HEK293T (cell line): ENCODE results near the gene RNF135.
"Not testable (repeated sequence)": the region's sequence is repeated elsewhere in the genome, so short reads cannot be mapped to it uniquely, and the experiment has no call there.

Source experiments
- BHLHE40 ChIP-seq: fragments of 450-650 bp; IDR thresholded peaks from 2 replicates; pipeline ENCODE4 v1.6.1; 2016; ENCODE audit warnings: mild to moderate bottlenecking, moderate library complexity, borderline replicate concordance
- CTBP1 ChIP-seq: fragments of 450-650 bp; IDR thresholded peaks from 2 replicates; pipeline ENCODE4 v1.6.1; 2016; ENCODE audit warnings: borderline replicate concordance
- ELF4 ChIP-seq: fragments of 450-650 bp; IDR thresholded peaks from 2 replicates; pipeline ENCODE4 v1.6.1; 2017; ENCODE audit warnings: antibody characterized with exemption
- FOXM1 ChIP-seq: fragments of 450-650 bp; IDR thresholded peaks from 2 replicates; pipeline ENCODE4 v1.6.1; 2017; ENCODE audit warnings: mild to moderate bottlenecking, borderline replicate concordance
- L3MBTL2 ChIP-seq: fragments of 450-650 bp; conservative IDR thresholded peaks from 2 replicates; pipeline ENCODE4 v1.6.1; 2016; ENCODE audit warnings: mild to moderate bottlenecking
- LEF1 ChIP-seq: fragments of 450-650 bp; IDR thresholded peaks from 2 replicates; pipeline ENCODE4 v1.6.1; 2017; ENCODE audit warnings: mild to moderate bottlenecking, borderline replicate concordance
- NFRKB ChIP-seq: fragments of 450-650 bp; IDR thresholded peaks from 2 replicates; pipeline ENCODE4 v1.6.1; 2016; ENCODE audit warnings: mild to moderate bottlenecking, moderate library complexity
- SP1 ChIP-seq: fragments of 450-650 bp; IDR thresholded peaks from 2 replicates; pipeline ENCODE4 v1.6.1; 2017
- SUZ12 ChIP-seq: fragments of 450-650 bp; IDR thresholded peaks from 2 replicates; pipeline ENCODE4 v1.6.1; 2016; ENCODE audit warnings: mild to moderate bottlenecking
- TARDBP ChIP-seq: fragments of 450-650 bp; IDR thresholded peaks from 2 replicates; pipeline ENCODE4 v1.6.1; 2016
- ZNF384 ChIP-seq: fragments of 450-650 bp; IDR thresholded peaks from 2 replicates; pipeline ENCODE4 v1.6.1; 2016
- TF ChIP-seq, protein P1 (sequence below): fragments of 450-650 bp; IDR thresholded peaks from 2 replicates; pipeline ENCODE4 v1.6.1; 2016

DNA sequence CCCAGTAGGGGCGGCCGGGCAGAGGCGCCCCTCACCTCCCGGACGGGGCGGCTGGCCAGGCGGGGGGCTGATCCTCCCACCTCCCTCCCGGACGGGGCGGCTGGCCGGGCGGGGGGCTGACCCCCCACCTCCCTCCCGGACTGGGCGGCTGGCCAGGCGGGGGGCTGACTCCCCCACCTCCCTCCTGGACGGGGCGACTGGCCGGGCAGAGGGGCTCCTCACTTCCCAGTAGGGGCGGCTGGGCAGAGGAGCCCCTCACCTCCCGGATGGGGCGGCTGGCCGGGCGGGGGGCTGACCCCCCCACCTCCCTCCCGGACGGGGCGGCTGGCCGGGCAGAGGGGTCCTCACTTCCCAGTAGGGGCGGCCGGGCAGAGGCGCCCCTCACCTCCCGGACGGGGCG is 9.1 kb downstream of the RNF135 start:
- TF ChIP-seq FOXM1, ELF4, TARDBP, L3MBTL2, SUZ12, BHLHE40, NFRKB, SP1, ZNF384, CTBP1, LEF1: not testable (repeated sequence)
- TF ChIP-seq, protein P1, sequence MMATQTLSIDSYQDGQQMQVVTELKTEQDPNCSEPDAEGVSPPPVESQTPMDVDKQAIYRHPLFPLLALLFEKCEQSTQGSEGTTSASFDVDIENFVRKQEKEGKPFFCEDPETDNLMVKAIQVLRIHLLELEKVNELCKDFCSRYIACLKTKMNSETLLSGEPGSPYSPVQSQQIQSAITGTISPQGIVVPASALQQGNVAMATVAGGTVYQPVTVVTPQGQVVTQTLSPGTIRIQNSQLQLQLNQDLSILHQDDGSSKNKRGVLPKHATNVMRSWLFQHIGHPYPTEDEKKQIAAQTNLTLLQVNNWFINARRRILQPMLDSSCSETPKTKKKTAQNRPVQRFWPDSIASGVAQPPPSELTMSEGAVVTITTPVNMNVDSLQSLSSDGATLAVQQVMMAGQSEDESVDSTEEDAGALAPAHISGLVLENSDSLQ: not testable (repeated sequence)
